OCI-LY3 (cell line): ENCODE data around the gene H2AZ2.

Source experiments
- H2AFZ ChIP-seq: fragments of 200-600, 300-600 bp; shearing (Covaris generic); 2 replicates; pipeline ENCODE4 v1.6.0; 2014; ENCODE audit warnings: antibody characterized with exemption, low read depth, low read length
- H3K27ac ChIP-seq: fragments of 200-600, 300-600 bp; sonication (generic); 2 replicates; pipeline ENCODE4 v1.5.1; 2014; ENCODE audit warnings: mild to moderate bottlenecking, low read length, moderate library complexity, mixed read lengths
- H3K27me3 ChIP-seq: fragments of 200-600, 300-600 bp; sonication (generic); 2 replicates; pipeline ENCODE4 v1.6.1; 2014; ENCODE audit warnings: low read depth, low read length, mixed read lengths
- H3K36me3 ChIP-seq: fragments of 200-600, 300-600 bp; sonication (generic); replicated peaks from 2 replicates; pipeline ENCODE3; 2014; ENCODE audit warnings: low read depth, low read length, mixed read lengths
- H3K4me1 ChIP-seq: fragments of 300-600, 200-600 bp; sonication (generic); 2 replicates; pipeline ENCODE4 v1.6.1; 2014; ENCODE audit warnings: low read length, mixed read lengths
- H3K4me2 ChIP-seq: fragments of 200-600, 300-600 bp; sonication (generic); 2 replicates; pipeline ENCODE4 v1.6.1; 2014; ENCODE audit warnings: low read length, mixed read lengths
- H3K4me3 ChIP-seq: fragments of 300-600, 200-600 bp; sonication (generic); 2 replicates; pipeline ENCODE4 v1.5.1; 2014; ENCODE audit warnings: antibody characterized with exemption, mild to moderate bottlenecking, low read length, moderate library complexity
- H3K79me2 ChIP-seq: fragments of 300-600, 200-600 bp; shearing (Covaris generic); 2 replicates; pipeline ENCODE4 v1.6.1; 2014; ENCODE audit warnings: mild to moderate bottlenecking, low read length, mixed read lengths
- H3K9ac ChIP-seq: fragments of 300-600, 200-600 bp; shearing (Covaris generic); 2 replicates; pipeline ENCODE4 v1.6.0; 2014; ENCODE audit warnings: mild to moderate bottlenecking, low read length, moderate library complexity
- H3K9me3 ChIP-seq: fragments of 200-600, 300-600 bp; shearing (Covaris generic); 2 replicates; pipeline ENCODE4 v1.6.1; 2014; ENCODE audit warnings: low read length, mixed read lengths; ENCODE audit not compliant: insufficient read depth
- H4K20me1 ChIP-seq: fragments of 200-600, 300-600 bp; sonication (generic); 2 replicates; pipeline ENCODE4 v1.6.1; 2016; ENCODE audit warnings: low read length, mixed read lengths; ENCODE audit not compliant: insufficient read depth
- EZH2phosphoT487 ChIP-seq: fragments of 200-600 bp; shearing (Covaris generic); IDR thresholded peaks from 2 replicates; pipeline ENCODE4 v1.6.1; 2018; ENCODE audit warnings: antibody characterized with exemption, mixed run types, low read depth
- TF ChIP-seq, protein P1 (sequence below): fragments of 200-600, 300-600 bp; sonication (generic); IDR thresholded peaks from 2 replicates; pipeline ENCODE4 v1.5.1; 2014; ENCODE audit warnings: antibody characterized with exemption, low read length, low read depth

The H2AZ2 gene

DNA sequence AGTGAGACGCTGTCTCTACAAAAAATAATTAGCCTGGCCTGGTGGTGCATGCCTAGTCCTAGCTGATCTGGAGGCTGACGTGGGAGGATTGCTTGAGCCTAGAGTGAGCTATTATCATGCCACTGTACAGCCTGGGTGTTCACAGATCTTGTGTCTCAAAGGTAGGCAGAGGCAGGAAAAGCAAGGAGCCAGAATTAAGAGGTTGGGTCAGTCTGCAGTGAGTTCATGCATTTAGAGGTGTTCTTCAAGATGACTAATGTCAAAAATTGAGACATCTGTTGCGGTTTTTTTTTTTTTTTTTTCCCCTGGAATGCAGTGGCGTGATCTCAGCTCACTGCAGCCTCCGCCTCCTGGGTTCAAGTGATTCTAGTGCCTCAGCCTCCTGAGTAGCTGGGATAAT, 46.0 kb downstream of the H2AZ2 start:
- H4K20me1 ChIP-seq = peaks cover 50% of the 10 kb centered on the region
- peaks cover 14% of the 10 kb centered on the region for H3K4me1 ChIP-seq

DNA sequence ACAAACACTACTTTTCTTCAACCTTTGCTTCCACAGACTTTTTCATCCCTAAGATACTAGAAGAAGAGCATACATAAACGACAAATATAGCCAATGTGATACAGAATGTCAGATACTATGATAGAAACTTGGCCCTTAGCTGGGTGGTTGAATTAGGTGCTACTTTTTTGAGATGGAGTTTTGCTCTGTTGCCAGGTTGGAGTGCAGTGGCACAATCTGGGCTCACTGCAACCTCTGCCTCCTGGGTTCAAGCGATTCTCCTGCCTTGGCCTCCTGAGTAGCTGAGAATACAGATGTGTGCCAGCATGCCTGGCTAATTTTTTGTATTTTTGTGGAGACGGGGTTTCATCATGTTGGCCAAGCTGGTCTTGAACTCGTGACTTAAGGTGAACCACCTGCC, 47.9 kb downstream of the H2AZ2 start:
- Histone ChIP-seq H3K4me3 (no peak overlapping the region), H3K9ac (no peak overlapping the region), H3K4me1 (peaks cover 18% of the 10 kb centered on the region), H4K20me1 (peaks cover 50% of the 10 kb centered on the region), H3K79me2 (peaks cover 57% of the 10 kb centered on the region), H3K4me2 (no peak overlapping the region), H3K9me3 (no peaks in the 10 kb centered on the region), H3K36me3 (peaks cover 57% of the 10 kb centered on the region), H2AFZ (no peak overlapping the region), H3K27ac (no peak overlapping the region), H3K27me3 (no peaks in the 10 kb centered on the region)
- TF ChIP-seq, protein P1, sequence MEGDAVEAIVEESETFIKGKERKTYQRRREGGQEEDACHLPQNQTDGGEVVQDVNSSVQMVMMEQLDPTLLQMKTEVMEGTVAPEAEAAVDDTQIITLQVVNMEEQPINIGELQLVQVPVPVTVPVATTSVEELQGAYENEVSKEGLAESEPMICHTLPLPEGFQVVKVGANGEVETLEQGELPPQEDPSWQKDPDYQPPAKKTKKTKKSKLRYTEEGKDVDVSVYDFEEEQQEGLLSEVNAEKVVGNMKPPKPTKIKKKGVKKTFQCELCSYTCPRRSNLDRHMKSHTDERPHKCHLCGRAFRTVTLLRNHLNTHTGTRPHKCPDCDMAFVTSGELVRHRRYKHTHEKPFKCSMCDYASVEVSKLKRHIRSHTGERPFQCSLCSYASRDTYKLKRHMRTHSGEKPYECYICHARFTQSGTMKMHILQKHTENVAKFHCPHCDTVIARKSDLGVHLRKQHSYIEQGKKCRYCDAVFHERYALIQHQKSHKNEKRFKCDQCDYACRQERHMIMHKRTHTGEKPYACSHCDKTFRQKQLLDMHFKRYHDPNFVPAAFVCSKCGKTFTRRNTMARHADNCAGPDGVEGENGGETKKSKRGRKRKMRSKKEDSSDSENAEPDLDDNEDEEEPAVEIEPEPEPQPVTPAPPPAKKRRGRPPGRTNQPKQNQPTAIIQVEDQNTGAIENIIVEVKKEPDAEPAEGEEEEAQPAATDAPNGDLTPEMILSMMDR = no peak
- TF ChIP-seq EZH2phosphoT487 = no peak

More for the DNA sequence above, 46.0 kb downstream of the H2AZ2 start:
- H3K9me3 ChIP-seq = no peaks in the 10 kb centered on the region
- peaks cover 41% of the 10 kb centered on the region for H3K79me2 ChIP-seq
- no peak overlapping the region for H3K4me2 ChIP-seq
- TF ChIP-seq, protein P1 = no peak
- no peak for TF ChIP-seq EZH2phosphoT487
- H3K9ac ChIP-seq = no peak overlapping the region
- H3K27ac ChIP-seq = no peak overlapping the region
- H3K36me3 ChIP-seq = peaks cover 57% of the 10 kb centered on the region
- no peak overlapping the region for H2AFZ ChIP-seq
- H3K4me3 ChIP-seq = no peak overlapping the region
- H3K27me3 ChIP-seq = no peaks in the 10 kb centered on the region

DNA sequence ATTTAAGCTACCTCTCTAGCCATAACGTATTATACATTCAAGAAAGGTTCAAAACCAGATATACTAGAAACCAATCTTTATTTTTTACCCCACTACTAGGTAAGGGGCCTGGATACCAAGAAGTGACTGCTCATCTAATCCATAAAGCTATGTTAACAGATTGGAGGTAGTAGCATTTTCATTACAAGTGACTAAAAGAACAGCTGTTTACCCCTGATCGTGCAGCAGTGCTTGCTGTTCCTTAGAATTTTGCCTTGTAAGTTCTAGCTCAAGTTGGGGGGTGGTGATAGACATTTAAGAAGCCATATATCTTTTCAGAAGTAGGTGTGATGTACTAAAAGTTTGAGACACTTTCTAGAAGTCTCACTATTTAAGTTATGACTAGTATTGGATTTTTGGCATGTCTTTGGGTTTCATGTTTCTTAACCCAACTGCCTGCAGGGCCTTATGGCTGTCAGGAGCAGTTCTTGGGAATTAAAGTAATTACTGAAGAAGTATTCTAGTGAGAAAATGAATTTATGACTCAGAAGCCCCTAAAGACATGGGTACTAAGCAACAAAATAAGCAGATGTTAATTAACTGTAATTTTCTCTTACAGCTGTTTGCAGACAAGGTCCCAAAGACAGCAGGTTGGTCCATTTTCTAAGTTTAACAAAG, 49.1 kb downstream of the H2AZ2 start:
- Histone ChIP-seq H4K20me1 (peaks cover 50% of the 10 kb centered on the region), H2AFZ (no peak overlapping the region), H3K4me1 (peaks cover 18% of the 10 kb centered on the region), H3K9me3 (no peaks in the 10 kb centered on the region), H3K4me3 (peak overlapping the region; percentile 95), H3K4me2 (peak overlapping the region; percentile 100), H3K36me3 (peaks cover 56% of the 10 kb centered on the region), H3K79me2 (peaks cover 57% of the 10 kb centered on the region), H3K9ac (0 out of 2 replicates have a peak overlapping the region, but pooled peaks have one; percentile 99), H3K27ac (no peak overlapping the region), H3K27me3 (no peaks in the 10 kb centered on the region)
- TF ChIP-seq, protein P1 = no peak
- TF ChIP-seq EZH2phosphoT487 = no peak

DNA sequence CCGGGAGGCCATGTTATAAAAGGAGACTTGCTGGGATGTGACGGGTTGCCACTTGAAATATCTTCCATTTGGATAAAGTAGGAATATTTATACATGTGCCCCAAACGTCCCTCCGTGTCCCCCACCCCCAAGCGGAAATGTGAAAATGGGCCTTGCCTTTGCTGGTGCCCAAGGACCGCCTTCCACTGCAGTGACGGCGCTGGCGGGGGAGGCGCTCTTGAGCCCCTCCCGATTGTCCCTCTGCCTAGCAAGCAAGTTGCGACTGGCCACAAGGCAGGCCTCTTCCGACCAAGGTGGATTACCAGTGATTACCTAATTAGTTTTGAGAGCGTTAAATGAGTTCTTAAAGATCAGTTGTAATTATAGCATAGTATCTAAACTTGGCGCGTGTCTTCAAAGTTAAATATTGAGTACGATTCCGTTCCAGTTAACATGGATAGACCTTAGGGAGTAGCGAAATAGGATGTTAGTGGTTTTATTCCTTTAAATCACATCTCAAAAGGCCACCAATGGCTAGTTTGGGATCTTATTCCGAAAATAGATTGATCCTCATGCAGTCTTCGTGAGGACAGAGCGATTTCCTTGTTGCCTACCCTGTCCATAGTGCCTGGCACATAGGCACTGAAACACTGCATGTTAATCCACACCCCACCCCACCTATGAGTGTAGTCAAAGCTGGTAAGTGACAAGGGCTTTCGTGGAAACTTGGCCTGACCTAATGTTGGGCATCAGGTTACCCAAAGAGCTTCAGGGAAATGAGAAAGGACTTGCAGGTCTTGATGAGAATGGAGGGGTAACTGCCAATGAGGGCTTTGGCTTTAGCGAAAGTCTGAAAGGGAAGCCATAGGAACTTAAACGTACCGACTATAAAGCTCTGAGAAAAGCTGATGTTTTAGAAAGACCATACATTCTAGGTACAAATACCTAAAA, 50.3 kb downstream of the H2AZ2 start:
- Histone ChIP-seq H3K4me2 (peak overlapping the region; percentile 100), H3K9ac (peak overlapping the region; percentile 99), H3K4me3 (peak overlapping the region; percentile 95), H3K27ac (peak overlapping the region; percentile 87), H2AFZ (no peak overlapping the region), H3K27me3 (no peaks in the 10 kb centered on the region), H3K9me3 (no peaks in the 10 kb centered on the region), H4K20me1 (peaks cover 45% of the 10 kb centered on the region), H3K79me2 (peaks cover 57% of the 10 kb centered on the region), H3K4me1 (peaks cover 18% of the 10 kb centered on the region), H3K36me3 (peaks cover 46% of the 10 kb centered on the region)
- TF ChIP-seq, protein P1 = peak; percentile 68
- TF ChIP-seq EZH2phosphoT487 = no peak
